A673 (cell line): ENCODE results near the gene SPIB.

Experiments used
- CTCF ChIP-seq: fragments of 300-800, 200-600 bp; sonication (generic); conservative IDR thresholded peaks from 2 replicates; pipeline ENCODE4 v1.5.1; 2017; ENCODE audit warnings: low read depth, mild to moderate bottlenecking, antibody characterized with exemption, low read length, moderate library complexity, mixed read lengths
- EZH2 ChIP-seq: fragments of 200-600 bp; sonication (generic); IDR thresholded peaks from 2 replicates; pipeline ENCODE4 v1.6.1; 2017; ENCODE audit warnings: borderline replicate concordance, low read depth, mild to moderate bottlenecking, mixed read lengths, antibody characterized with exemption, low read length; ENCODE audit not compliant: poor library complexity, severe bottlenecking

- TF ChIP-seq CTCF (no peak), EZH2 (no peak)
These were observed 46.3 kb downstream of the SPIB start for GRCh38 chr19:50465000-50465399.
